Epidermal melanocyte (primary cell): ENCODE data around the gene CSRNP3.
A peak's percentile ranks its signal among the peaks of the same experiment; 100 is the strongest.
"Not testable (repeated sequence)": the region's sequence is repeated elsewhere in the genome, so short reads cannot be mapped to it uniquely, and the experiment has no call there.

Experiments used
- DNase-seq: peaks from one replicate; pipeline ENCODE4 v3.0.0; 2011; ENCODE audit warnings: low spot score; ENCODE audit not compliant: insufficient read length

CSRNP3 gene

DNA sequence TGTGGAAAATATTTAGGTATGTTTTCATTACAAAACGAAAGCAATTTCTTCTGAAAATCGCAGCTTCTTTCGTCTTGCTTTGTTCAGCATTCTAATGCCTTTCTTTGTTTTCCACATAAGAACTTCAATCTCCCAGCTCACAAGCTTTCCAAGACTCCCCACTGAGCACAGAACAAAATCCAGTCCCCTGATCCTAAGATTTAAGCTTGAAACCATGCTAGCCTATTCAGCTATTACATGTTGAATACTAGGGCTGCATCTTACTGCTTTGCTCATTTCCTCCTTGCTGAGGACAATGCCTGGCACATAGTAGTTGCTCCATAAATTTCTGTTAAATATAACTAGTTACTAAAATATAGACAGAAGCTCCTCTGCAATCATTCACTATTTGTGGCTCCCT is 163.9 kb downstream of the CSRNP3 start:
- DNase-seq: no peak

DNA sequence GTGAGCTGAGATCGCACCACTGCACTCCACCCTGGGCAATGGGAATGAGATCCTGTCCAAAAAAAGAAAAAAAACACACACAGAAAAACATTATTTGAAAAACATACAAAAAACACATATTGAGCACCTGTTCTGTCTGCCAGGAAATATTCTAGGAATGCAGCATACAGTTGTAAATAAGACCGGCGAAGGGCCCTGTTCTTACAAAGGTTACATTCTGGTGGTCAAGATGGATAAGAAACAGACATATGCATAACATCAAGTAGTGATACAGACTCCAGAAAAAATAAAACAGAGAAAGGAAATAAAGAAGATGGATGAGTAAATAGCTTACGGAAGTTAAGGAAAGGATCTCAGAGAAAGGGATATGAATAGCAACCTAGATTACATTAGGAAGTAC is 164.8 kb downstream of the CSRNP3 start:
- no peak for DNase-seq

GRCh38 chr2:165634855-165635254 is 165.4 kb downstream of the CSRNP3 start:
- DNase-seq: no peak

- DNase-seq: no peak
Measured at GRCh38 chr2:165635532-165635931, 166.0 kb downstream of the CSRNP3 start.

DNA sequence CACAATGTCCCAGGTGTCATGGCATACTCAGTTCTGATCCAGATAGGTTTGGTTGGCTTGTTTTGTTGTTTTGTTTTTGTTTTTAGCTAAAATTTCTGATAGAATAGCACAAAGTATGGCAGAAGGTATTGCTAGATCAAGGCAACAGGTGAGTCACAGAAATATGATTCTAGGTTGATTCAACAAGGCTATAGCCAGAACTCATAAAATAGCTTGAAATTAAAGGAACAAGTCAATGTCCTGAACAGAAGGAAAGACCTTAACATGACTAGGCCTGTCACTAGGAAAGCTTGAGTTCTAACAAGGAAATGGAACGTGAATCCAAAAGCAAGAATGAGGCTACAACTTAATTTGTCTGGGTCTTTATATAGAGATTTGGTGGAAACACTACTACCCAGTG is 167.5 kb downstream of the CSRNP3 start:
- no peak for DNase-seq

DNA sequence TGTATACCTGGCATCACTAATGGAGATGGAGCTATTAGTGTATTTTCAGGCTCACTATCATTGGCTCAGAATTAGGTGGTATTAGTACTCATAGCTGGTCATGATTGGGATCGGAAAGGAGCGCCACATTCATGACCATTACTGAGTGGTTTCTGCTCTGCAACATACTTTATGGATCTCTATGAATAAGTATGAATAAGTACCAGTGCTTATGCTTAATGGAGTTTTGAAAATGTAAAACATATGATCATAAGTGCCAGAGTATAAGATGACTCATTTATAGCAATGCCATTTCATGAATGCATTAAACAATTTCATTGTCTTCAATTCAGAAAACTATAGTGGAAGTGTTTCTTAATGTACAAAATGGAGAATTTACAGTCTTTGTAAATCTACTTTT is 167.9 kb downstream of the CSRNP3 start:
- no peak for DNase-seq

- DNase-seq: no peak
Measured at GRCh38 chr2:165639504-165639903, 170.0 kb downstream of the CSRNP3 start.

DNA sequence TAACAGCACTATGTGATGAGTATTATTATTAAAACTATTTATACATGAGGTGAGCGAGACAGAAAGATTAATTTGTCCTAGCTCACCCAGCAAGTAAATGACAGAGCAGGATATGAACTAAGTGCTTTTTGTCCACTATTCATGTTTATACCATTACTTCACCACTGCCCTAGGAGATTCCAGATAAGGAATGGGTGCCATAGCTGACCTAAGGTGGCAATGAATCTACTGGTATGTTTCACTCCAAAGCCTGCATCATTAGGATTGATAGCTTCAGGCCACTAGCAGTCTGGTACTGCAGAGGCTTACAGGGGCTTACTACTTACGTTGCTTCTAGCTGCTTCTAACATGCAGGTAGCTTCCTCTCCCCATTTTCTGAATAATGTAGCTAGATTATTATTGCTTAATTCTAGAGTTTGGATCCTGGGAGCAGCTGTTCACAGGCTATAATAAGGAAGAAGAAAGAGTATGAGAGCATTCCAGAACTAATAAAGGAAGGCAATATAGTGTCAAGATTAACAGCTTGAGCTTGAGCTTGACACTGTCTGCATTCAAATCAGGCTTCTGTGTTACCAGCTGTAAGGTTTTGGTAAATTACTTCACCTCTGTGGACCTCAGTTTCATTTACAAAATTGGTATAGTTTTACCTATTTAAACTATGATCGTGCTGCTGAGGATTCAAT is 170.9 kb downstream of the CSRNP3 start:
- no peak for DNase-seq

GRCh38 chr2:165645930-165646831 is 176.7 kb downstream of the CSRNP3 start:
- DNase-seq: peak; percentile 42

DNA sequence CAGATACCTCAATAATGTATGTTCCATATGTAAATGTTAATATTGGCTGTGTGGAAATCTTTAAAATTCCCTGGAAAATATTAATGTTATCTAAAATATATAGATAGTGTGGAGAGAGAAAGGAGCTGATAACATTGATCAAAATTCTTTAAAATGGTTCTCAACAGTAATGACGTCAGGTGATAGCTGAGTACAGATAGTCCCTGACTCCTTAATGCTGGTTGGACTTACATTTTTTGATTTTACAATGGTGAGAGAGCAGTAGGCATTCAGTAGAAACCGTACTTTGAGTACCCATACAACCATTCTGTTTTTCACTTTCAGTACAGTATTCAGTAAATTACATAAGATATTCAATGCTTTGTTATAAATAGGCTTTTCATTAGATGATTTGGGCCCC is 177.9 kb downstream of the CSRNP3 start:
- no peak for DNase-seq

DNA sequence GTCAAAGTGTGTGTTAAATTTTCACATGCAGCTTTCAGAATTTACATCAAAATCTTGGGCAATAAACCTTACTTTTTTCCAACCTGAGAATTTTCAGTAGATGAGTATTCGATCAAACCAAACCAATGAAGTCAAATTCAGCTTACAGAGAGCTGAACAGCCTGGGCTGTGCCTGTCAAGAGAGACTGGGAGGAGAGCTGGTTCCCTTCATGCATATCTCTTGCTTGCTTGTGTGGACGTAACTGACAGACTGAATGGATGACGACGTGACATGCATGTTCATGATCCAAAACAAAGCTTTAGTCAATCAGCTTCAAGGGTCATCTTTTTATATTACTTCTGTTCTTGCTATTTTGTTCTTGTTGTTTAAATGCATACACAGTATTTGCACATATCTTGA is 179.3 kb downstream of the CSRNP3 start:
- DNase-seq: no peak

GRCh38 chr2:165651233-165651632 is 181.7 kb downstream of the CSRNP3 start:
- no peak for DNase-seq

DNA sequence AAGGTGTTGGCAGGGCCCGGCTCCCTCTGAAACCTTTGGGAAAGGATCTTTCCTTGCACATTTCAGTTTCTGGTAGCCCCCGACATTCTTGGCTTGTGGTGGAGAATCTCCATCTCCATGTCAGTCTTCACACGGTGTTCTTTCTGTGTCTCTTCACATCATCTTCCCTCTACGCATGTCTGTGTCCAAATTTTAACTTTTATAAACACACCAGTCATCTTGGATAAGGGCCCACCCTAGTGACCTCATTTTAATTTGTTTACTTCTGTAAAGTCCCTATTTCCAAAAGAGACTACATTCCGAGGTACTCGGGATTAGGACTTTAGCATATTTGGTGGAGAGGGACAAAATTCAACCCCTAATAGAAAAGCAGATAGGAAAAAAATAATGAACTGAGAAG is 186.2 kb downstream of the CSRNP3 start:
- no peak for DNase-seq

GRCh38 chr2:165660361-165660760 is 190.9 kb downstream of the CSRNP3 start:
- no peak for DNase-seq

DNA sequence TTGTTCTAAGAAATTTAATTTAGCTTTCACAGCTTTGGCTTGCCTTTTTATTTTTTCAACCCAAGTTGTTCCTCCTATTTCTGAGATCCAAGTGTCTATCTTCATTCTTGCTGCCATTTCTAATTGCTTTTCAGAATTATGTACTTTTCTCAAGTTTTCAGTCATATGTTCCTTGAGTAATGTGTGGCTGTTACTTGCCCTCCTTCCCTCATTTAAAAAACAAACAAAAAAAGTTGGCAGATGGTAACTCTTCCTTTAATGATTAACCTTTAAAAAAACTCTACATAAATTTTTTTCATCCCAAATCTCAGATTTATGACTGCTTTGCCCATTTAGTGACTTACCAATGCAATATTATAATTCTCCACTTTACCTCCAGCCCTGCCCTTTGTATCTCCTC is 193.2 kb downstream of the CSRNP3 start:
- no peak for DNase-seq

DNA sequence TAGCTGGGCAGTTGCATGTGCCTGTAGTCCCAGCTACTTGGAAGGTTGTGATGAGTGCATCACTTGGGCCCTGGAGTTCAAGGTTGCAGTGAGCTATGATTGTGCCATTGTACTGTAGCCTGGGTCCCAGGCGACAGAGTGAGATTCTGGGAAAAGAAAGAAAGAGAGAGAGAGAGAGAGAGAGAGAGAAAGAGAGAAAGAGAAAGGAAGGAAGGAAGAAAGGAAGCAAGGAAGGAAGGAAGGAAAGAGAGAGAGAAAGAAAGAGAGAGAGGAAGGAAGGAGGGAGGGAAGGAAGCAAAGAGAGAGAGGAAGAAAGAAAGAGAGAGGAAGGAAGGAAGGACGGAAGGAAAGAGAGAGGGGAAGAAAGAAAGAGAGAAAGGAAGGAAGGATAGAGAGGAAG is 196.1 kb downstream of the CSRNP3 start:
- DNase-seq: no peak

- DNase-seq: not testable (repeated sequence)
Measured at GRCh38 chr2:165666073-165666472, 196.6 kb downstream of the CSRNP3 start.

GRCh38 chr2:165666605-165667004 is 197.1 kb downstream of the CSRNP3 start:
- no peak for DNase-seq

DNA sequence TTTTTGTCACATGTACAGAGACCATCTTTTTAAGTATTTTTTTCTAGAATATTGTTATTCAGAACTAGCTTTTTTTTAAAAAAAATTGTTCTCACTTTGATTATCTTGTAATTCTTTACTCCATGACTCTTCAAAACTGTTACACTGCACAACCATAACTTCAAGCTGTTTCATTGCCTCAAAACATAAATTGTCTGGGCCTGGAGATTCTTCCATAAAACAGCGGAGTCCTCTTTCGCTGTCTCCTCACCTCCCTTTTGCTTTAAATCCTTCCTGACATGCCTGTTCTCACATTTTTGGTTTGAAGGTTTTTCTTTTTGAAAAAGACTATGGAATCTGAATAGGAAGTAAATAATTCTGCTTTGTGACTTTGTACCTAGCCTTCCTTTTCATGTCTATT is 197.9 kb downstream of the CSRNP3 start:
- no peak for DNase-seq

GRCh38 chr2:165674780-165675179 is 205.3 kb downstream of the CSRNP3 start:
- no peak for DNase-seq

DNA sequence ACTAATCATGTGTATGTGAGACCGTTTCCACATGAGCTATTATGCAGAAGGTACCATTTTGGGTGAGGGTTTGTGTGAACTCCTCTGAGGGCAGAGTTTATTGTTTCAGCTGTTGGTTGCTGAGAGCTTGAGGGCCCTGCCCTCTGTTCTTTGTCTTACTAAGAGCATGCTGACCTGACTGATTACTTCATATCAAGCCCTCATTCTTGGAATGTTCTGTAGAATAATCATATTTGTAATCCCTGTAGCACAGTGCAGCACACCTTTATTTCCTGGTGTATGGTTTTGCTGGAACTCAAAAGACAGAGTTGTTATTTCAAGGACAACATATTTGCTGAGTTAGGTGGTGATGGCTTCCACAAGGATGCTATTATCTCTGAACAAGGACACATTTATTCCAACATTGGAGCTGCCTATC is 206.1 kb downstream of the CSRNP3 start:
- DNase-seq: no peak

GRCh38 chr2:165678882-165679281 is 209.4 kb downstream of the CSRNP3 start:
- no peak for DNase-seq

- DNase-seq: no peak
Measured at GRCh38 chr2:165679621-165680020, 210.1 kb downstream of the CSRNP3 start.
